Pancreas (tissue), 10 donors: ENCODE data around the gene HIRA. TPM values are rescaled to one million over a fixed set of nuclear protein-coding genes. Genes with fewer than 3 reads are reported as not detected.
A peak's percentile ranks its signal among the peaks of the same experiment; 100 is the strongest.

Experiments
- ATAC-seq, 4 donors: fragments of 200-7000 bp; cut with Tn5 transposase; one replicate each; pipeline versions ENCODE4 v1.8.0 to v1.9.1; 2020; ENCODE audit warnings: mild to moderate bottlenecking in 4 of 4, moderate library complexity in 4 of 4
- DNase-seq, 6 donors: peaks; one replicate each; pipeline ENCODE4 v3.0.0-alpha.2; 2020
- FAIRE-seq: peaks from 2 replicates; lab custom pipeline; 2012; peaks lifted over from hg19 to GRCh38; lab: Jason Lieb, UNC
- H3K27ac ChIP-seq, 4 donors: fragments of 200-600 bp; sonication (generic); 1 replicate in 3 of 4; 2 replicates in 1 of 4; pipeline versions ENCODE4 v1.5.0 to v1.8.0; 2020
- H3K27me3 ChIP-seq, 4 donors: fragments of 200-600 bp; one replicate each; pipeline ENCODE4 v1.8.0; 2021
- H3K36me3 ChIP-seq, 3 donors: fragments of 200-600 bp; sonication (generic) in 1 of 3; one replicate each; pipeline versions ENCODE4 v1.5.0 to v1.8.0; 2020 to 2021
- H3K4me1 ChIP-seq, 3 donors: fragments of 200-600 bp; one replicate each; pipeline ENCODE4 v1.8.0; 2021
- H3K4me3 ChIP-seq, 4 donors: fragments of 200-600 bp; sonication (generic) in 2 of 4; one replicate each; pipeline versions ENCODE4 v1.5.0 to v1.8.0; 2020 to 2021
- H3K9me3 ChIP-seq, 4 donors: fragments of 200-600 bp; one replicate each; pipeline ENCODE4 v1.8.0; 2021
- WGBS, 2 donors: extraction: QIAGEN DNeasy Blood & Tissue Kit; methylation state at CpG; one replicate each; pipeline ENCODE4 v1.1.7; 2013; 5-methylcytosine and 5-hydroxymethylcytosine counted together
- intact Hi-C, 3 donors: fragments of 100-400 bp; cut with DNase I; formaldehyde crosslinking; loops; one replicate each; pipeline versions ENCODE4 v1.11.1 to v1.14.2; 2022
- polyA plus RNA-seq, 2 donors: library from polyadenylated mRNA; stranded (reverse); fragments of 200-250 nt; gene quantifications; one replicate each; pipeline ENCODE4 v1.2.3, GENCODE V29; 2013
- total RNA-seq, 6 donors: library from RNA; stranded (reverse); fragmentation: NEBNext Ultra II Directional in 4 of 6; extraction: Animal tissue kit (Norgen Biotek cat#: 25700) in 4 of 6; gene quantifications; one replicate each; pipeline versions ENCODE4 v1.2.1 to v1.2.4, GENCODE V29; 2021 to 2023
- TF ChIP-seq, protein P1 (sequence below), 4 donors: fragments of 200-600 bp; sonication (generic) in 3 of 4; IDR thresholded peaks; one replicate each; pipeline versions ENCODE4 v1.5.0 to v1.8.0; 2021; ENCODE audit warnings: antibody characterized with exemption in 4 of 4
- donor health status: healthy with polysubstance abuse.
- donor health status: DM: no; HTN: no; CAD: no; lungs with moderate emphysema.
- donor health status: DM: no; HTN: no; CAD: no.
- donor health status: control.
- donor health status: control.
- donor health status: Bipolar disorder and iron deficiency.
- donor health status: DM: yes; HTN: yes; CAD: no.
- donor health status: DM: no; HTN: no; CAD: no.
- donor health status: DM: no; HTN: no; CAD: no.
- donor health status: DM: yes; HTN: yes; CAD: no.

HIRA gene
- total and polyA plus RNA-seq, 8 donors = 6.1 to 14.6 (median 9.5) TPM

DNA sequence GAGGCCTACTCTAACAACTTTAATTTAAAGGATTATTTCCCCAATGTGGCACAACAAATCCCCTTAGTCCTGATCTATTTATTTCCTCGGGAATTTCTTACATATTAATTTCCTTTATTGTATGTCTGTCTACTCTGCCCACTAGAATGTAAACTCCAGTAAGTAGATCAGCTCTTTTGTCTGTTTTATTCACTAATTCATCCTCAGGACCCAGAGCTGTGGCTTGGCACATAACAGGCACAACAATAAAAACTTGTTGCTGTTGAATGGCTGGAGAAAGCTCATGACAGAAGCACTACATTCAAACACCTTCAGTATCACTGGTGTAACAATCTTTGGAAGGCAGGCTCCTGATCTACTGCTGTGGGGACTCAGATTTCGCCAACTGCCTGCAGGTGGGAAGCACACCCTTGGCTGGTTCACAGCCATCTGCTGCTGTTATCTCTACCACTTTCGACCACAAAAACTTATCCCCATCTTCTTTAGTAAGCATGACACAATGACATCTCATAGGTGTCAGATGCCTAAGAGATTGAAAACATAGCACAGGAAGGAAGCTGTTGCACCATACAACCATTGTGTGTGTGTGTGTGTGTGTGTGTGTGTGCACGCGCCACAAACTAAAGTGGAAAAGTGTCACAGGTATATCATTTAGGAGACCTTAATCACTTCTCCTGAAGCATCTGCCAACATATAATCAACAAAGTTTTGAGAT is 11.9 kb downstream of the HIRA start:
- H3K27ac ChIP-seq = no peak overlapping the region
- H3K4me1 ChIP-seq = no peaks in the 10 kb centered on the region
- no peak for ATAC-seq
- intact Hi-C loops = no loop called here
- 75 to 82% methylated on average over 5 of the region's 5 CpGs for WGBS, 2 donors
- no peak for FAIRE-seq
- H3K36me3 ChIP-seq = no peaks in the 10 kb centered on the region
- H3K9me3 ChIP-seq = no peaks in the 10 kb centered on the region
- TF ChIP-seq, protein P1, sequence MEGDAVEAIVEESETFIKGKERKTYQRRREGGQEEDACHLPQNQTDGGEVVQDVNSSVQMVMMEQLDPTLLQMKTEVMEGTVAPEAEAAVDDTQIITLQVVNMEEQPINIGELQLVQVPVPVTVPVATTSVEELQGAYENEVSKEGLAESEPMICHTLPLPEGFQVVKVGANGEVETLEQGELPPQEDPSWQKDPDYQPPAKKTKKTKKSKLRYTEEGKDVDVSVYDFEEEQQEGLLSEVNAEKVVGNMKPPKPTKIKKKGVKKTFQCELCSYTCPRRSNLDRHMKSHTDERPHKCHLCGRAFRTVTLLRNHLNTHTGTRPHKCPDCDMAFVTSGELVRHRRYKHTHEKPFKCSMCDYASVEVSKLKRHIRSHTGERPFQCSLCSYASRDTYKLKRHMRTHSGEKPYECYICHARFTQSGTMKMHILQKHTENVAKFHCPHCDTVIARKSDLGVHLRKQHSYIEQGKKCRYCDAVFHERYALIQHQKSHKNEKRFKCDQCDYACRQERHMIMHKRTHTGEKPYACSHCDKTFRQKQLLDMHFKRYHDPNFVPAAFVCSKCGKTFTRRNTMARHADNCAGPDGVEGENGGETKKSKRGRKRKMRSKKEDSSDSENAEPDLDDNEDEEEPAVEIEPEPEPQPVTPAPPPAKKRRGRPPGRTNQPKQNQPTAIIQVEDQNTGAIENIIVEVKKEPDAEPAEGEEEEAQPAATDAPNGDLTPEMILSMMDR (IDR thresholded peaks at IDR 0.05) = no peak
- no peak for DNase-seq
- no peaks in the 10 kb centered on the region for H3K27me3 ChIP-seq
- H3K4me3 ChIP-seq = no peak overlapping the region

GRCh38 chr22:19419086-19419463 is 12.5 kb downstream of the HIRA start:
- peak in 1 of 4 donors; percentile 17 for ATAC-seq
- Histone ChIP-seq H3K4me1 (no peaks in the 10 kb centered on the region), H3K36me3 (no peaks in the 10 kb centered on the region), H3K27ac (no peak overlapping the region), H3K9me3 (no peaks in the 10 kb centered on the region), H3K4me3 (no peak overlapping the region), H3K27me3 (no peaks in the 10 kb centered on the region)
- DNase-seq = no peak
- 81 to 90% methylated on average over 5 of the region's 5 CpGs for WGBS, 2 donors
- TF ChIP-seq, protein P1 (IDR thresholded peaks at IDR 0.05) = no peak
- intact Hi-C loops = no loop called here
- FAIRE-seq = no peak

GRCh38 chr22:19412923-19413322 is 18.6 kb downstream of the HIRA start:
- FAIRE-seq (no peak), ATAC-seq (no peak), DNase-seq (no peak)
- Histone ChIP-seq H3K9me3 (no peaks in the 10 kb centered on the region), H3K4me3 (no peak overlapping the region), H3K4me1 (no peaks in the 10 kb centered on the region), H3K27me3 (no peaks in the 10 kb centered on the region), H3K27ac (no peak overlapping the region), H3K36me3 (no peaks in the 10 kb centered on the region)
- WGBS, 2 donors = 86 to 87% methylated on average over 4 of the region's 4 CpGs
- intact Hi-C loops = no loop called here
- TF ChIP-seq, protein P1 (IDR thresholded peaks at IDR 0.05) = no peak

GRCh38 chr22:19412478-19412877 is 19.1 kb downstream of the HIRA start:
- H3K27ac ChIP-seq = no peak overlapping the region
- H3K9me3 ChIP-seq = no peaks in the 10 kb centered on the region
- DNase-seq = no peak
- 78 to 89% methylated on average over 4 of the region's 4 CpGs for WGBS, 2 donors
- peak in 1 of 4 donors; percentile 62 for ATAC-seq
- no peaks in the 10 kb centered on the region for H3K27me3 ChIP-seq
- no peak for FAIRE-seq
- TF ChIP-seq, protein P1 (IDR thresholded peaks at IDR 0.05) = no peak
- H3K4me3 ChIP-seq = no peak overlapping the region
- intact Hi-C loops = no loop called here
- no peaks in the 10 kb centered on the region for H3K36me3 ChIP-seq
- no peaks in the 10 kb centered on the region for H3K4me1 ChIP-seq

GRCh38 chr22:19411690-19412045 is 19.9 kb downstream of the HIRA start:
- H3K4me3 ChIP-seq = no peak overlapping the region
- TF ChIP-seq, protein P1 (IDR thresholded peaks at IDR 0.05) = no peak
- no peak overlapping the region for H3K27ac ChIP-seq
- H3K27me3 ChIP-seq = no peaks in the 10 kb centered on the region
- peaks cover 0 to 3% (median 0%) of the 10 kb centered on the region in 3 donors for H3K36me3 ChIP-seq
- no peaks in the 10 kb centered on the region for H3K9me3 ChIP-seq
- ATAC-seq (peak in 1 of 4 donors; percentile 16), DNase-seq (no peak), FAIRE-seq (no peak)
- intact Hi-C loops = no loop called here
- no peaks in the 10 kb centered on the region for H3K4me1 ChIP-seq
- 96 to 100% methylated on average over 1 of the region's 1 CpG for WGBS, 2 donors
